ENCODE data around the gene PHC2.

The PHC2 gene

GRCh38 chr1:33372677-33373076, 58.2 kb downstream of the PHC2 start:
- Histone ChIP-seq H3K4me2 (ENCODE audit: low read length) (no peak overlapping the region), H3K36me3 (ENCODE audit: insufficient read depth, low read length) (peaks cover 16% of the 10 kb centered on the region), H3K9me3 (replicated peaks; ENCODE audit: low read length) (no peaks in the 10 kb centered on the region), H3K27me3 (ENCODE audit: control insufficient read depth, insufficient read depth, low read length) (no peaks in the 10 kb centered on the region), H3K4me1 (ENCODE audit: control insufficient read depth, insufficient read depth, low read length) (no peaks in the 10 kb centered on the region), H3K9ac (ENCODE audit: low read depth, low read length) (no peak overlapping the region), H3K4me3 (ENCODE audit: low read length) (no peak overlapping the region)

- no peaks in the 10 kb centered on the region for H3K27me3 ChIP-seq (ENCODE audit: control insufficient read depth, insufficient read depth, low read length)
- H3K9ac ChIP-seq (ENCODE audit: low read depth, low read length), result no peak overlapping the region
- no peaks in the 10 kb centered on the region for H3K4me1 ChIP-seq (ENCODE audit: control insufficient read depth, insufficient read depth, low read length)
- no peak overlapping the region for H3K4me2 ChIP-seq (ENCODE audit: low read length)
- H3K36me3 ChIP-seq (ENCODE audit: insufficient read depth, low read length), result peaks cover 16% of the 10 kb centered on the region
- no peak overlapping the region for H3K4me3 ChIP-seq (ENCODE audit: low read length)
- H3K9me3 ChIP-seq (replicated peaks; ENCODE audit: low read length), result no peaks in the 10 kb centered on the region
Measured at GRCh38 chr1:33372162-33372561, 58.7 kb downstream of the PHC2 start.

- Histone ChIP-seq H3K36me3 (ENCODE audit: insufficient read depth, low read length) (peaks cover 23% of the 10 kb centered on the region), H3K27me3 (ENCODE audit: control insufficient read depth, insufficient read depth, low read length) (no peaks in the 10 kb centered on the region), H3K4me1 (ENCODE audit: control insufficient read depth, insufficient read depth, low read length) (no peaks in the 10 kb centered on the region), H3K4me3 (ENCODE audit: low read length) (no peak overlapping the region), H3K9ac (ENCODE audit: low read depth, low read length) (no peak overlapping the region), H3K9me3 (replicated peaks; ENCODE audit: low read length) (no peaks in the 10 kb centered on the region), H3K4me2 (ENCODE audit: low read length) (no peak overlapping the region)
Measured at GRCh38 chr1:33371334-33371733, 59.6 kb downstream of the PHC2 start.

- H3K4me1 ChIP-seq (ENCODE audit: control insufficient read depth, insufficient read depth, low read length), result peaks cover under 1% of the 10 kb centered on the region
- peaks cover 26% of the 10 kb centered on the region for H3K36me3 ChIP-seq (ENCODE audit: insufficient read depth, low read length)
- H3K9me3 ChIP-seq (replicated peaks; ENCODE audit: low read length), result no peaks in the 10 kb centered on the region
- H3K27me3 ChIP-seq (ENCODE audit: control insufficient read depth, insufficient read depth, low read length), result no peaks in the 10 kb centered on the region
- no peak overlapping the region for H3K9ac ChIP-seq (ENCODE audit: low read depth, low read length)
- H3K4me3 ChIP-seq (ENCODE audit: low read length), result no peak overlapping the region
- no peak overlapping the region for H3K4me2 ChIP-seq (ENCODE audit: low read length)
Measured at GRCh38 chr1:33370827-33371226, 60.1 kb downstream of the PHC2 start.

GRCh38 chr1:33370301-33370700, 60.6 kb downstream of the PHC2 start:
- Histone ChIP-seq H3K9me3 (replicated peaks; ENCODE audit: low read length) (no peaks in the 10 kb centered on the region), H3K9ac (ENCODE audit: low read depth, low read length) (no peak overlapping the region), H3K4me1 (ENCODE audit: control insufficient read depth, insufficient read depth, low read length) (peaks cover 6% of the 10 kb centered on the region), H3K27me3 (ENCODE audit: control insufficient read depth, insufficient read depth, low read length) (no peaks in the 10 kb centered on the region), H3K36me3 (ENCODE audit: insufficient read depth, low read length) (peaks cover 30% of the 10 kb centered on the region), H3K4me3 (ENCODE audit: low read length) (no peak overlapping the region), H3K4me2 (ENCODE audit: low read length) (no peak overlapping the region)

- peaks cover 7% of the 10 kb centered on the region for H3K4me1 ChIP-seq (ENCODE audit: control insufficient read depth, insufficient read depth, low read length)
- no peak overlapping the region for H3K4me2 ChIP-seq (ENCODE audit: low read length)
- no peaks in the 10 kb centered on the region for H3K27me3 ChIP-seq (ENCODE audit: control insufficient read depth, insufficient read depth, low read length)
- H3K9me3 ChIP-seq (replicated peaks; ENCODE audit: low read length), result no peaks in the 10 kb centered on the region
- H3K36me3 ChIP-seq (ENCODE audit: insufficient read depth, low read length), result peaks cover 36% of the 10 kb centered on the region
- no peak overlapping the region for H3K4me3 ChIP-seq (ENCODE audit: low read length)
- H3K9ac ChIP-seq (ENCODE audit: low read depth, low read length), result no peak overlapping the region
Measured at GRCh38 chr1:33369764-33370163, 61.1 kb downstream of the PHC2 start.

GRCh38 chr1:33369081-33369480, 61.8 kb downstream of the PHC2 start:
- Histone ChIP-seq H3K9ac (ENCODE audit: low read depth, low read length) (no peak overlapping the region), H3K9me3 (replicated peaks; ENCODE audit: low read length) (no peaks in the 10 kb centered on the region), H3K4me3 (ENCODE audit: low read length) (no peak overlapping the region), H3K4me2 (ENCODE audit: low read length) (no peak overlapping the region), H3K36me3 (ENCODE audit: insufficient read depth, low read length) (peaks cover 41% of the 10 kb centered on the region), H3K27me3 (ENCODE audit: control insufficient read depth, insufficient read depth, low read length) (no peaks in the 10 kb centered on the region), H3K4me1 (ENCODE audit: control insufficient read depth, insufficient read depth, low read length) (peaks cover 7% of the 10 kb centered on the region)

GRCh38 chr1:33368431-33368830, 62.5 kb downstream of the PHC2 start:
- Histone ChIP-seq H3K27me3 (ENCODE audit: control insufficient read depth, insufficient read depth, low read length) (no peaks in the 10 kb centered on the region), H3K9ac (ENCODE audit: low read depth, low read length) (no peak overlapping the region), H3K4me3 (ENCODE audit: low read length) (no peak overlapping the region), H3K4me1 (ENCODE audit: control insufficient read depth, insufficient read depth, low read length) (peaks cover 7% of the 10 kb centered on the region), H3K36me3 (ENCODE audit: insufficient read depth, low read length) (peaks cover 41% of the 10 kb centered on the region), H3K9me3 (replicated peaks; ENCODE audit: low read length) (no peaks in the 10 kb centered on the region), H3K4me2 (ENCODE audit: low read length) (no peak overlapping the region)

GRCh38 chr1:33367485-33368405, 63.1 kb downstream of the PHC2 start:
- Histone ChIP-seq H3K36me3 (ENCODE audit: insufficient read depth, low read length) (peaks cover 48% of the 10 kb centered on the region), H3K4me2 (ENCODE audit: low read length) (no peak overlapping the region), H3K9me3 (replicated peaks; ENCODE audit: low read length) (no peaks in the 10 kb centered on the region), H3K27me3 (ENCODE audit: control insufficient read depth, insufficient read depth, low read length) (no peaks in the 10 kb centered on the region), H3K4me1 (ENCODE audit: control insufficient read depth, insufficient read depth, low read length) (peaks cover 7% of the 10 kb centered on the region), H3K4me3 (ENCODE audit: low read length) (no peak overlapping the region), H3K9ac (ENCODE audit: low read depth, low read length) (no peak overlapping the region)

GRCh38 chr1:33366762-33367484, 64.0 kb downstream of the PHC2 start:
- Histone ChIP-seq H3K27me3 (ENCODE audit: control insufficient read depth, insufficient read depth, low read length) (no peaks in the 10 kb centered on the region), H3K4me1 (ENCODE audit: control insufficient read depth, insufficient read depth, low read length) (peaks cover 7% of the 10 kb centered on the region), H3K36me3 (ENCODE audit: insufficient read depth, low read length) (peaks cover 50% of the 10 kb centered on the region), H3K9ac (ENCODE audit: low read depth, low read length) (no peak overlapping the region), H3K4me2 (ENCODE audit: low read length) (no peak overlapping the region), H3K9me3 (replicated peaks; ENCODE audit: low read length) (no peaks in the 10 kb centered on the region), H3K4me3 (ENCODE audit: low read length) (no peak overlapping the region)

GRCh38 chr1:33365560-33365997, 65.3 kb downstream of the PHC2 start:
- Histone ChIP-seq H3K4me3 (ENCODE audit: low read length) (no peak overlapping the region), H3K36me3 (ENCODE audit: insufficient read depth, low read length) (peaks cover 52% of the 10 kb centered on the region), H3K27me3 (ENCODE audit: control insufficient read depth, insufficient read depth, low read length) (no peaks in the 10 kb centered on the region), H3K4me2 (ENCODE audit: low read length) (no peak overlapping the region), H3K9me3 (replicated peaks; ENCODE audit: low read length) (no peaks in the 10 kb centered on the region), H3K9ac (ENCODE audit: low read depth, low read length) (no peak overlapping the region), H3K4me1 (ENCODE audit: control insufficient read depth, insufficient read depth, low read length) (peaks cover 7% of the 10 kb centered on the region)
